ENCODE data around the gene NKX6-2. TPM values are rescaled to one million over a fixed set of nuclear protein-coding genes. Genes with fewer than 3 reads are reported as not detected.
"Not testable (repeated sequence)": the region's sequence is repeated elsewhere in the genome, so short reads cannot be mapped to it uniquely, and the experiment has no call there.

NKX6-2 gene
- total and polyA plus RNA-seq, 2 experiments from 2014 or later, result 2.6 TPM; not detected in 1

GRCh38 chr10:132776186-132776585, 9.8 kb downstream of the NKX6-2 start:
- no peaks in the 10 kb centered on the region for H4K20me1 ChIP-seq (ENCODE audit: insufficient read depth)
- H3K9me2 ChIP-seq (ENCODE audit: insufficient read depth), result no peaks in the 10 kb centered on the region
- no peaks in the 10 kb centered on the region for H3K4me1 ChIP-seq (ENCODE audit: insufficient read depth)
- no peaks in the 10 kb centered on the region for H3K79me2 ChIP-seq (ENCODE audit: insufficient read depth)
- H3K9me3 ChIP-seq (ENCODE audit: low read depth), result no peaks in the 10 kb centered on the region
- H3K9ac ChIP-seq, result no peak overlapping the region
- H3K36me3 ChIP-seq (ENCODE audit: low read depth), result no peaks in the 10 kb centered on the region
- H3K27ac ChIP-seq, result no peak overlapping the region
- TF ChIP-seq EZH2phosphoT487 (IDR thresholded peaks at IDR 0.05; ENCODE audit: insufficient read depth, low read depth), result no peak
- no peak for DNase-seq
- H3K4me3 ChIP-seq, result no peak overlapping the region
- H3F3A ChIP-seq (ENCODE audit: insufficient read depth), result no peaks in the 10 kb centered on the region
- 90 to 91% methylated on average over 18 of the region's 18 CpGs for WGBS, 2 experiments (ENCODE audit: low coverage in 1 of 2, low lambda C conversion rate in 2 of 2, missing lambda C conversion rate in 2 of 2)
- no peak overlapping the region for H3K4me2 ChIP-seq (ENCODE audit: unreplicated experiment)
- H3K27me3 ChIP-seq (replicated peaks; ENCODE audit: insufficient read depth), result no peaks in the 10 kb centered on the region
- H2AFZ ChIP-seq, result no peak overlapping the region
- in situ Hi-C loops (cut with MboI), result no loop called here

DNA sequence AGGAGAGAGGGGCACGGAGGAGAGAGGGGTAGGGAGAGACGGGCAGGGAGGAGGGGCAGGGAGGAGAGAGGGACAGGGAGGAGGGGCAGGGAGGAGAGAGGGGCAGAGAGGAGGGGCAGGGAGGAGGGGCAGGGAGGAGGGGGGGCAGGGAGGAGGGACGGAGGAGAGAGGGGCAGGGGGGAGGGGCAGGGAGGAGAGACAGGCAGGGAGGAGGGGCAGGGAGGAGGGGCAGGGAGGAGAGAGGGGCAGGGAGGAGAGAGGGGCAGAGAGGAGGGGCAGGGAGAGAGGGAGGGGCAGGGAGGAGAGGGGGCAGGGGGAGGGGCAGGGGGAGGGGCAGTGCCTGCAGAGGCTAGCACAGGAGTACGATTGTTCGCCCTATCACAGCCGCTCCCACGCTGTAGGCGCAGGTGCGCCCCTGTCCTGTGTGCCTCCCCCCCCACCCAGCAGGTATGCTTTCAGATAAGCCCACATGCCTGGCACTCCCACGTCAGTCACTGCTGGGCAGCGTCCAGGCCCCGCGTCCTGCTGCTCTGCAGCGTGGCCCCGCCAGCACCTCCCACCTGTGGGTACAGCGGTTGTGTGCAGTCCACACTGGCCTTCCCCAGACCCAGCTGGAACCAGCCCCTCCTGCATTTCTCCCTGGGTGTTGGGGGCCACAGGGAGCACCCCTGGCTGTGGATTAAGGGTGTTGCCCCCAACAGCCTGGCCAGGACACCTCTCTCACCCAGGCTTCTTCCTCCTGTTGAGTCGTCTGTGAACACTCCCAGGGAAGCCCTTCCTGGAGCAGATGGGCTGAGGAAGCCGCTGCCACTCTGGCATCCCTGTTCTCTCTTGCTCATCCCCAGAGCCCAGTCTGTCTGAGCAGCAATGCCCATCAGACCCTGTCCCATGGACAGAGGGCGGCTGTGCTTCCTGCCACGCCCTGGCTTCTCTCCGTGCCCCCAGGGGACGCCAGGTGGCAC, 10.8 kb downstream of the NKX6-2 start:
- WGBS, 2 experiments (ENCODE audit: low coverage in 1 of 2, low lambda C conversion rate in 2 of 2, missing lambda C conversion rate in 2 of 2), result 89 to 90% methylated on average over 13 to 22 of the region's 22 CpGs
- H3K9me2 ChIP-seq (ENCODE audit: insufficient read depth), result no peaks in the 10 kb centered on the region
- no peaks in the 10 kb centered on the region for H3F3A ChIP-seq (ENCODE audit: insufficient read depth)
- no peaks in the 10 kb centered on the region for H3K79me2 ChIP-seq (ENCODE audit: insufficient read depth)
- in situ Hi-C loops (cut with MboI), result no loop called here
- no peak for DNase-seq
- no peaks in the 10 kb centered on the region for H3K4me1 ChIP-seq (ENCODE audit: insufficient read depth)
- H3K27me3 ChIP-seq (replicated peaks; ENCODE audit: insufficient read depth), result no peaks in the 10 kb centered on the region
- no peak overlapping the region for H3K27ac ChIP-seq
- TF ChIP-seq EZH2phosphoT487 (IDR thresholded peaks at IDR 0.05; ENCODE audit: insufficient read depth, low read depth) (no peak), EZH2 (IDR thresholded peaks at IDR 0.05; ENCODE audit: insufficient read depth, poor library complexity, severe bottlenecking) (no peak)
- no peak overlapping the region for H2AFZ ChIP-seq
- H3K36me3 ChIP-seq (ENCODE audit: low read depth), result no peaks in the 10 kb centered on the region
- H4K20me1 ChIP-seq (ENCODE audit: insufficient read depth), result no peaks in the 10 kb centered on the region
- no peaks in the 10 kb centered on the region for H3K9me3 ChIP-seq (ENCODE audit: low read depth)
- H3K4me3 ChIP-seq, result no peak overlapping the region
- H3K9ac ChIP-seq, result no peak overlapping the region
- H3K4me2 ChIP-seq (ENCODE audit: unreplicated experiment), result no peak overlapping the region

GRCh38 chr10:132774181-132774901, 11.6 kb downstream of the NKX6-2 start:
- no peak overlapping the region for H3K4me2 ChIP-seq (ENCODE audit: unreplicated experiment)

GRCh38 chr10:132772816-132773215, 13.1 kb downstream of the NKX6-2 start:
- H3K4me2 ChIP-seq (ENCODE audit: unreplicated experiment); in situ Hi-C loops (cut with MboI); H3K9ac ChIP-seq; H3K79me2 ChIP-seq (ENCODE audit: insufficient read depth); H2AFZ ChIP-seq; H3F3A ChIP-seq (ENCODE audit: insufficient read depth); H3K4me3 ChIP-seq; H3K27me3 ChIP-seq (replicated peaks; ENCODE audit: insufficient read depth); H3K27ac ChIP-seq; H3K36me3 ChIP-seq (ENCODE audit: low read depth); DNase-seq; H4K20me1 ChIP-seq (ENCODE audit: insufficient read depth); H3K4me1 ChIP-seq (ENCODE audit: insufficient read depth); H3K9me3 ChIP-seq (ENCODE audit: low read depth); H3K9me2 ChIP-seq (ENCODE audit: insufficient read depth): not testable (repeated sequence)
- WGBS, 2 experiments (ENCODE audit: low coverage in 1 of 2, low lambda C conversion rate in 2 of 2, missing lambda C conversion rate in 2 of 2), result 92 to 99% methylated on average over 11 to 23 of the region's 25 CpGs

More at GRCh38 chr10:132774181-132774901, 11.6 kb downstream of the NKX6-2 start:
- Histone ChIP-seq H3K9me3 (ENCODE audit: low read depth) (no peaks in the 10 kb centered on the region), H3K36me3 (ENCODE audit: low read depth) (no peaks in the 10 kb centered on the region), H3F3A (ENCODE audit: insufficient read depth) (no peaks in the 10 kb centered on the region), H3K9me2 (ENCODE audit: insufficient read depth) (no peaks in the 10 kb centered on the region), H3K79me2 (ENCODE audit: insufficient read depth) (no peaks in the 10 kb centered on the region), H3K4me1 (ENCODE audit: insufficient read depth) (no peaks in the 10 kb centered on the region), H3K27me3 (replicated peaks; ENCODE audit: insufficient read depth) (no peaks in the 10 kb centered on the region), H3K9ac (no peak overlapping the region), H4K20me1 (ENCODE audit: insufficient read depth) (no peaks in the 10 kb centered on the region), H3K4me3 (no peak overlapping the region), H3K27ac (no peak overlapping the region), H2AFZ (no peak overlapping the region)
- in situ Hi-C loops (cut with MboI), result no loop called here
- TF ChIP-seq EZH2 (IDR thresholded peaks at IDR 0.05; ENCODE audit: insufficient read depth, poor library complexity, severe bottlenecking), result no peak
- no peak for TF ChIP-seq EZH2phosphoT487 (IDR thresholded peaks at IDR 0.05; ENCODE audit: insufficient read depth, low read depth)
- DNase-seq, result no peak
- WGBS, 2 experiments (ENCODE audit: low coverage in 1 of 2, low lambda C conversion rate in 2 of 2, missing lambda C conversion rate in 2 of 2), result 77 to 82% methylated on average over 26 to 29 of the region's 29 CpGs

All from GM23248 (cell line).